ENCODE measurements around the gene FRG2B. TPM values are rescaled to one million over a fixed set of nuclear protein-coding genes. Genes with fewer than 3 reads are reported as not detected.
"Not testable (repeated sequence)": the region's sequence is repeated elsewhere in the genome, so short reads cannot be mapped to it uniquely, and the experiment has no call there.

Gene FRG2B
- polyA plus RNA-seq (2013, experiment 1 of 2; ENCODE audit: insufficient read length), result not detected
- not detected for polyA plus RNA-seq (2013, experiment 2 of 2; ENCODE audit: insufficient read length)

DNA sequence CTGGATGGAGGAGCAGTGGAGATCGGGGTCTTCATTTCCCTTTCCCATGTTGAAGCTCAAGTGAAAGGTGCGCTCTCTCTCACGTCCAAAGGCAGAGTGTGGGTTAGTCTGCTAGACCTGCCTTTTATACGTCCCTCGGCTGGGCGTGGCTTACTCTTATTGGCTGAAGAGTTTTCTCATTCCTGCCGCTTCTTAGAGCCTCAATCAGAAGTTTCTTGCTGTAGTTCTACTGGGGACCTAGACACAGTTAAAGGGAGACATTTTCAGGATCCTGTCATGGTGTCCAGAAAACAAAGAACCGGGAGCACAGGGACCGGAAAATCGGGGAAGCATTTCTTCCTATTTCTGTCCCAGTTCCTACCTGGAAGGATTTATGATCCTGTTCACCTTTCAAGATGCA, at the start of gene FRG2B:
Gene FRG2B, minus strand, starts transcription at position 101 of the 400 bp plus-strand sequence. Its CDS starts 53 bp downstream, at position 48.
- not testable (repeated sequence) for DNase-seq

DNA sequence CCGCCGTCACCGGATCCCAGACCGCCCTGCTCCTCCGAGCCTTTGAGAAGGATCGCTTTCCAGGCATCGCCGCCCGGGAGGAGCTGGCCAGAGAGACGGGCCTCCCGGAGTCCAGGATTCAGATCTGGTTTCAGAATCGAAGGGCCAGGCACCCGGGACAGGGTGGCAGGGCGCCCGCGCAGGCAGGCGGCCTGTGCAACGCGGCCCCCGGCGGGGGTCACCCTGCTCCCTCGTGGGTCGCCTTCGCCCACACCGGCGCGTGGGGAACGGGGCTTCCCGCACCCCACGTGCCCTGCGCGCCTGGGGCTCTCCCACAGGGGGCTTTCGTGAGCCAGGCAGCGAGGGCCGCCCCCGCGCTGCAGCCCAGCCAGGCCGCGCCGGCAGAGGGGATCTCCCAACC, 40.9 kb upstream of the FRG2B start:
- not testable (repeated sequence) for DNase-seq

DNA sequence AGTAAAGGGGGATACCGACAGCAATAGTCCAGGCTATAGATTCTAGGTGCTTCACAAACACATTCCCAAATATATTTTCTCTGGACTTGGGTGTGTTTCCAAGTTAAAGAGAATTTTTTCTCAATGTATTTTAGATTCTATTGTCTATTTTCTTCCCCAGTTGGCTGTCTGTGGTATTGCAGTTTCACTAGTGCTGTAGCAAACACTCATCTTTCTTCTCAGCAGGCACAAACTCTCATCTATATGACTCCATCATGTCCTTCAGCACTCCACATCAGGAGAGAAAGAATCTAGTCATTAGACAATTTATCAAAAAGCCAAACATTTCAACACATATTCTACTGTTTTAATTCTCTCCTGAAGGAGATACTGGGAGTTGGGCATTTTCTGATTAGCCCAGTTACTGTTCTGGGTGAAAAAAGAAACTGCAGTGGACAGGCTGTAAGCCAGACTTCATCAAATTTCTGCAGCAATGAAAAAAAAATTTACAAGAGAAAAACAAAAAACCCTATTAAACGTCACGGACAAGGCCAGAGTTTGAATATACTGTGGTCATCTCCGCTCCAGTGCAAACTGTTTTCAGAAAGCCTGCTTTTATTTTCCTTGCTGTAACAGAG, 37.1 kb upstream of the FRG2B start:
- not testable (repeated sequence) for DNase-seq

DNA sequence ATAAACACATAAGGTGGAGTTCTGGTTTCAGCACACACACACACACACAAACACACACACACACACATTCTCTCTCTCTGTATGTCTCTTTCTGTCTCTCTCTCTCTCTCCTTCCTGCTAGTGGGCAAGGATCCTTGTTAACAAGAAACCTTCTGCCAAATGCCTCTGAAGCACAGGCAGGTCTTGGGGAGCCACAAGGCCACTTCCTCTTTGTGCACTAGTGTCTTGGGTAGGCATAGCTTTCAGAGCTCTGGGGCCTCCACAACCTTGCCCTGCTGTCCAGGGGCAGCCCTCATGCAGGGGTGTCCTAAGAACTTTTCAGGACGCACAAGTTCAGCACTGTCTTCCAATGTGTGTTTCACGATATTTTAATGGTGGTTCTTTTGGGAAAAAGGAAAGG, 34.5 kb upstream of the FRG2B start:
- not testable (repeated sequence) for DNase-seq

DNA sequence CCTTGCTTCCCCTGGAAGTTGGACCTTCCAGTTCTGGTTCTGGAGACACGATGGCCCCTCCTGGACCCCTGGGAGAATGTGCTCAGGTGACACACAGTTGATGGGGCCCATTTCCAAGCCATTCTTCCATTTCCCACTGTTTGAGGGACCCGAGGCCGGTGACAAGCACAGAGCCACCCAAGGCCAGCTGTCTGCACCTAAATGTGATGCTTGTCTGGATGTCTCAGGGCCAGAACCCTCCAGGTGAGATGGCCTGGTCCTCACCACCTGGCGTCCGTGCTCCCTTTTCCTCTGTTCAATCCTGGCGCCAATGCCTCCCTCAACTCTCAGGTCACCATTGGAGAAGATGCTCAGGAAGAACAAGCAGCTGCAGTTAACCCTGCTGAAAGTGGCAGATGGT, 33.9 kb upstream of the FRG2B start:
- DNase-seq, result not testable (repeated sequence)

DNA sequence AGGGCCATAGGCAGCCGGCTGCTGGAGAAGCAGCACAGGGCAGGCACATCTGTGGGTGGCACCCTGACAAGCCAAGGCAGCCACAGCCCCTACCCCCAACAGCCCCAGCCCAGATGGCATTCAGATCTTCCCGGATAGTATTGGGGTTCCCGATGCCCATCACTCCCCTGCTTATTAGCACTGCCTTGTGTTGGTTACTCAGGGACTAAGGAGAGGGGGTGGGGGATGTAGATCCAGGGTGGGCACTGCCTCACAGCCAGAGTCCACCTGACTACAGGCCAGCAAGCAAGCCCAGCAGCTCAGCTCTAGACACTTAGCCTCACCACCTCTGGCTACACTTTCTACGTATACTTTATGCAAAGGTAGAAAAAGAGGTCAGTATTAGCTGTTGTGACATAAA, 30.7 kb upstream of the FRG2B start:
- DNase-seq, result not testable (repeated sequence)

DNA sequence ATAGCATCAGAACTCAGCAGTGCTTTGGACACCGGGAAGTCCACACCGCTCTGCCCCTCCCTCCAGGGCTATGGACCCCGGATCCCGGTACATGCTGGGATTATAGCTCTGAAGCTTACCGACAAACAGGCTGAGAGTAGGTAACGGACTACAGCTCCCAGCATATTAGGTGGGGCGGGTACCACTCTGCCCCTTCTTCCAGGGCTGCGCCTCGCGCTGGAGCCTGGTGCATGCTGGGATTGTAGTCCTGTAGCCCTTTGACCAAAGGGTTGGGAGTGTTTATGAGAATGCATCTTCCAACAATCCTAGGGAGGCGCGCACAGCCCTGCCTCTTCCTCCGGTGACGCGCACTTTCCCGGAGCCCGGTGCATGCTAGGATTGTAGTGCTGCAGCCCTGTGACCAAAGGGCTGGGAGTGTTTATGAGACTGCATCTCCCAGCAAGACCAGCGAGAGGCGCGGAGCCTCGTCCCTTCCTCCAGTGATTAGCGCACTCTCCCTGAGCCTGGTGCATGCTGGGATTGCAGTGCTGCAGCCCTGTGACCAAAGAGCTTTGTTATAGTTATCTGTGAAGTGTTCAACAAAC, 22.4 kb upstream of the FRG2B start:
- not testable (repeated sequence) for DNase-seq

DNA sequence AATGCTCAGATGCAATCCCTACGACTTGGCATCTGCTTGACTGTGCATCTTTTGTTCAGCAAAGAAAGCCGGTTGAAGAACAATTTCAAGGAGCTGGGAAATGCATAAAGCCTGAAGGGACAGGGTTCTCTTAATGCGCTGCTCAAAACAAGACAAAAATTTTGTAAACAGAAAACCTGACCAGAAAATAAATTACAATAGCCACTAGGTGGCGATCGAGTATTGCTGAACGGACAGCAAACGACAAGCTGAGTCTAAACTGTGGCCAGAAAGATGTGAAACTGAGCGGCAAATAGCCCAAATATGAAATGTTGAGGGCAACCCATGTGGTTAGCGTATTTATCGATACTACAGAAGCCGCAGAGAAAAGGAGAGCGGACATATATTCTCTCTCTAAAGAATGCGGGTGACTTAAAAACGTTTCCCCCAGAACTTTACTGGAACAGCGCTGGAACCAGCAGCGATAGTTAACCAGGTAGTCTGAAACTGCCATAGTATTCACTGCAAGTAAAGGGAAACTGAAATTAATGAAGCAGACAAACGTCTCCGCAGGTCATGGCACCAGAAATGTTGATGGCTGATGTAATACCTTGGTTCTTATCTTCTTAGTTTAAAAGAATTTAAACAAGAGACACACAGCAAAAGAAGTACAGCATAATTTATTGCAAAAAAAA, 20.6 kb upstream of the FRG2B start:
- DNase-seq, result not testable (repeated sequence)

DNA sequence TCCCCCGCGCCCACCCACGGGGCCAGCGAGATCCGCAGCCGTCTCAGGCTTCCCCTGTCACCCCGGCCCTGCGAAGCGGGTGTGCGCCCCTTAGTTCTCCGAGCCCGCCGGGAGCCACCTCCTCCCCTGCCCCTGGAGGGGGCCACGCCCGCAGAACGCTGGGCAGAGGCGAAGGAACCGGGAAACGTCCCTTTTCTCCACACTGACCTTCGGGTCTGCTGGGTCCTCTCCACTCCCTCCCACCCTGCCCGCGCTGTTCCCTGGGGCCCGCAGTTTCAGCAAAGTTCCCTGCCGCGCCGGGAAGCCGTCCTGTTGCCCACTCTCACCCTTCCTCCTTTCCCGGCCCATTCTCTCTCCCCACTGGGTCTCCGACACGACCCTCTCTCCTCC, 11.2 kb upstream of the FRG2B start:
- DNase-seq, result not testable (repeated sequence)

DNA sequence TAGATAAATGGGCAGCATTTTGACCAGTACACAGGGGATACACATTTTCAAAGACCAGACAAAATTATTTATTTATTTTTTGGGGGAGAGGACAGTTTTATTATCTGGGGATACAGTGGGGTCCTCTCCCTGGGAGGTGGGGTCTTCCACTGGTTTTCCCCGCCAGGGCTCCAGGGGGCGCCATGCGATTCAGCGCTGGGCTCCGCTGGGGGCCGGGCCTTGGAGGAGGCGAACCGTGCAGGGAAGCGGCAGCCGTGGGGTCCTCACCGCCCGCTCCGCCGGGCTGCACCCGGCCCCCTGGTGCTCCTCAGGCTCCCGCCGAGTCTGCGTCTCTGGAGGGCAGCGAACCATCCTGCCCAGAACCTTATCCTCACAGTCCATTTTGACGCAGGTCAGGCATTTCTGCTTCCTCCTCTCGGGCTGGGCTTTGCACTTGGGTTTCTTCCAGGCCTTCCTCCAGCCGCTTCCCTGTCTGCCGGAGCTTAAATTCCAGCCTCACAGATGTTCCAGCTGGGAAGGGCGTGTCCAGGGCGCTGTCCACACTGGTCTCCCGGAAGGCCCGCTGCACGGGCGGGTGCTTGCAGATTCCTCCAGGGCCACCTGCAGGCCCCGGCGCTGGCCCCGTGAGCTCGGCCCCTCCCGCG, 10.7 kb upstream of the FRG2B start:
- DNase-seq, result not testable (repeated sequence)

DNA sequence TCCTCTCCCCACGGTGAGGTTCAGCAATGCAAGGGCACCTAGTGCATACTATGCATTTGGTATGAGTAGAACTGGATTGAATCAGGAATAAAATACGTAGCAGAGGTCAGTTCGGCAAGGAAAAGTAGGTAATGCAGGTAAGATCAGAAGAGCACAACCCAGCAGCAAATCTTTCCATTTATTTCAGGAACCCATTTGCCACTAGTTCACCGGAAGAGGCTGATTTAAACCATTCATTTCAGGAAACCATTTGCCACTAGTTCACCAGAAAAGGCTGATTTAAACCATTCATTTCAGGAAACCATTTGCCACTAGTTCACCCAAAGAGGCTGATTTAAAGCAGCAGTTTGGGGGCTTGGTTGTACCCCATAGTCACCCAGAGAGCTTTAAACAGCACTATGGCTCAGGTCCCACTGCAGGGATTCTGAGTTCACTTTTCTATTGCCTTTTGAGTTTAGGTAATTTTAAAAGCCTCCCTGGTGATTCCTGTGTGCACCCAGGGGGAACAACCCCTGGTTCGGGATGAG, 4.2 kb upstream of the FRG2B start:
- DNase-seq, result not testable (repeated sequence)

DNA sequence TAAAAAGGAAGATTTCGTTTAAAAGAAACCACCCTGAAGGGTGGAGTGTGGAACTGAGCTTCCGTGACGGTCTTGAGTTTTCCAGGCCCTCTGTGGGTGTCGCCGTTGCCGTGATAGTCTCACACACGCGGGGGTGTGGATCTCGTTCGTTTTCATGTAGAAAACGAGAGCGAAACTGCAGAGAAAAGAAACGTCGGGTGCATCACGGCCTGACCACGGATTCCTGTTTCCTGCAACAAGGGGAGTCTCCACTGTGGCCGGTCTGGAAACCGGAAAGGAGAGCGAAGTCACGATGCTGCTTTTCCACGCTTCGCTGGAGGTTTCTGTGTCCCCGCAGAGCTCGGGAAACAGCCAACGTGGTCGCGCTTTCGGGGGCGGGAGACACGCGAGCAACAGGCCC, 4.1 kb downstream of the FRG2B start:
- DNase-seq, result not testable (repeated sequence)

DNA sequence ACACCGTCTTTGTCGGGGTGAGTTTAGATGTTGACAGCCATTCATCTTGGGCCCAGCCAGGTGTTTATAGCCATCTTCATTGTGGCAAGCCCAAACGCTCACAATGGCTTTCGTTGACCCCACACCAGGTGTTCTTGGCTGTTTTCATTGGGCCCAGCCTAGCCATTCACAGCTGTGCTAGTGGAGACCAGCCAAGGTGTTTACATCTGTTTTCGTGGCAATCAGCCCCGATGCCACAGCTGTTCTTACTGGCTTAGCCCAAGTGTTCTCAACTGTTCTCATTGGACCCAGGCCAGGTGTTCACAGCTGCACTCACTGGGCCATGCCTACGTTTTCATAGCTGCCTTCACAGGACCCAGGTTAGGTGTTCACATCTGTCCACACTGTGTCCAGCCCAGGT, 7.7 kb downstream of the FRG2B start:
- DNase-seq, result no peak

DNA sequence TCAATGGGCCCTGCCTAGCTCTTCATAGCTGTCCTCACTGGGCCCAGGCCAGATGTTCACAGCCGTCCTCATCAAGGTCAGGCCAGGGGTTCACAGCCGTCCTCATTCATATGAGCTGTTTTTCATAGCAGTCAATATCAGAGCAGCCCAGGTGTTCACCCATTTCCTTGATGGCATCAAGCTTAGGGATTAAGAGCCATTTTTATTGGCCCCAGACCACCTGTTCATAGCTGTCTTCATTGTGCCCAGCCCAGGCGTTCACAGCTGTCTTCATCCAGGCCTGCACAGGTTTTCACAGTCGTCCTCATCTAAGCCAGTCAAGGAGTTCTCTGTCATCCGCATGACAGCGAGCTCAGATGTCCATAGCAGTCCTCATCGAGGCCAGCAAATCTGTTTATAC, 9.4 kb downstream of the FRG2B start:
- DNase-seq, result no peak

DNA sequence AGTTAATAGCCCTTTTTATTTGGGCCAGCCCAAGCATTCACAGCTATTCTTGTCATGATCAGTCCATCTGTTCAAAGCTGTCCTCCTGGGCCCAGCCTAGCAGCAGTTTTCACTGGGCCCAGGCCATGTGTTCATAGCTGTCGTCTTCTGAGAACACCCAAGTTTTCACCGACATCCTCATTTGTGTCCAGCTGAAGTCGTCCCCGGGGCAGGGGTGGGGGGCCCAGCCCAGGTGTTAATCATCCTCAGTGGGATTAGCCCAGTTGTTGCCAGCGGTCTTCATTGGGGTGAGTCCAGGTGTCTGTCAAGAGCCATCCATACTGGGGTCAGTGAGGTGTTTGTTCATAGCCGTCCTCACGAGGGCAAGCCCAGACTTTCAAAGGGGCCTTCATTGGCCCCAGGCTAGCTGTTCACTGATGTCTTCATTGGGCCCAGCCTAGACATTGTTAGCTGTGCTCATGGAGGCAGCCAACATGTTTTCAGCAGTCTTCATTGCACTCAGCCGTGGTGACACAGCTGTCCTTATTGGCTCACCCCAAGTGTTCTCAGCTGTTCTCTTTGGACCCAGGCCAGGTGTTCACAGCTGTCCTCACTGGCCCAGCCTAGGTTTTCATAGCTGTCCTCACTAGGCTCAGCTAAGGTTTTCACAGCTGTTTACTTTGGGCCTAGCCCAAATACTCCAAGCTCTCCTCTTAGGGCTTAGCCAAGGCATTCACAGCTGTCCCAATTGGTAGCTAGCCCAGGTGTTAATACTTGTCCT, 10.0 kb downstream of the FRG2B start:
- no peak for DNase-seq

DNA sequence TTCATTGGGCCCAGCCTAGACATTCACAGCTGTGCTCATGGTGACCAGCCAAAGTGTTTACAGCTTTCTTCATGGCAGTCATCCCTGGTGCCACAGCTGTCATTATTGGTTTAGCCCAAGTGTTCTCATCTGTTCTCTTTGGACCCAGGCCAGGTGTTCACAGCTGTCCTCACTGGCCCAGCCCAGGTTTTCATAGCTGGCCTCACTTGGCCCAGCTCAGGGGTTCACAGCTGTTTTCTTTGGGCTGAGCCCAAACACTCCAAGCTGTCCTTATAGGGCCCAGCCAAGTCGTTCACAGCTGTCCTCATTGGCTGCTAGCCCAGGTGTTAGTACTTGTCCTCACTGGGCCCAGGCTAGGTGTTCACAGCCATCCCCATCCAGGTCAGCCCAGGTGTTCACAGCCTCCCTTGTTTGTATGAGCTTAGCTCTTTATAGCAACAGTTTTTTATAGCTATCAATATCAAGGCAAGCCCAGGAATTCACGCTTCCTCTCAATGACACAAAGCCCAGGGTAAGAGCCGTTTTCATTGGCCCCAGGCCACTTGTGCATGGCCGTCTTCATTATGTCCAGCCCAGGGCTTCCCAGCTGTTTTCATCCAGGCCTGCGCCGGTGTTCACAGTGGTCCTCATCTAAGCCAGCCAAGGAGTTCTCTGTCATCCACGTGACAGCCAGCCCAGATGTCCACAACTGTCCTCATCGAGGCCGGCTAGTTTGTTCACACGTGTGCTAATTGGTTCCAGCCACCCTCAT, 11.6 kb downstream of the FRG2B start:
- no peak for DNase-seq

DNA sequence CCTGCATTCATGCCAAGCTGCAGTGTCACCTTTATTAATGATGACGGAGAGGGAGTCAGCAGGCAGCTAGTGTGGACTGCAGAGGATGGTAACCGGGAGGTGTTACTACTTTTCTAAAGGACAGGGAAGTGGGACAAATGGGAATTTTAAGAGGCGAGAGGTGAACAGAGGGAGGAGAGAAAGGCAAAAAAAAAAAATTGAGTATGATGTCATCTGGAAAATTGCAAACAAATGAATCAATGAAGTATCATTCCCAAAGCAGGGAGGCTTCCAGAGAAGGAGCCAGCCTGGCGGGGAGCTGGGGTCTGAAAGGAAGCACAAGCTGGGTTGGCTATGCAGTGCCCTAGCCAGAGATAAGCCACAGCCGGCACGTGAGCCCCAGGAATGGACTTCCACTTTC, 12.9 kb downstream of the FRG2B start:
- DNase-seq, result no peak

DNA sequence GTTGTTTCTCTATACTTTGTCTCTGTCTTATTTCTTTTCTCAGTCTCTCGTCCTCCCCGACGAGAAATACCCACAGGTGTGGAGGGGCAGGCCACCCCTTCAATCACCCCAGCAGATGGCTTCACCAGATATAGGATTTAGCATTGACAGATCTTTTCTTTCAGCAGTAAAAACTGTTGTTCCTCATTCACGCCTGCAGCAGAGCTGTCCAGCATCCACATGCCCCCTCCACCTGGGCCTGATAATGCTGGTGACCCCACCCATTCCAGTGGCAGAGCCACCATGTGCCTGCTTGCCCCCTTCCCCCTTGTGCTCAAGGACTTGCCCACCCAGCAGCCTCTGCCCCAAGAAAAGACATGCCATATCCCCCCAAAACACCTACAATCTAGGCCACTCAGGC, 15.5 kb downstream of the FRG2B start:
- DNase-seq, result no peak

DNA sequence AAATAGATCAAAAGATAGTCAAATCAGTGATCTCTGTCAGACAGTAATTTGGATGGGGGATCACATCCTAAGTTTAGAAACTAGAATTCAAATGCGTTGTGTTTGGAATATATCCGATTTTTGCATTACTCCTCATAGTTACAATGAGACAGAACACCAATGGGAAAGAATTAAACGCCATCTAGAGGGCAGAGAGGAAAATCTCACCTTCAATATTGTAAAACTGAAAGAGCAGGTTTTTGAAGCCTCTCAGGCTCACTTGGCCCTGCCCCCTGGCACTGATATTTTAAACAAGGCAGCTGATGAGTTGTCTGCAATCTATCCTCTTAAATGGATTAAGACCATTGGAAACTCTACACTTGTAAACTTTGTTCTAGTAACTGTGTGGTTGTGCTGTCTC, 17.7 kb downstream of the FRG2B start:
- no peak for DNase-seq

DNA sequence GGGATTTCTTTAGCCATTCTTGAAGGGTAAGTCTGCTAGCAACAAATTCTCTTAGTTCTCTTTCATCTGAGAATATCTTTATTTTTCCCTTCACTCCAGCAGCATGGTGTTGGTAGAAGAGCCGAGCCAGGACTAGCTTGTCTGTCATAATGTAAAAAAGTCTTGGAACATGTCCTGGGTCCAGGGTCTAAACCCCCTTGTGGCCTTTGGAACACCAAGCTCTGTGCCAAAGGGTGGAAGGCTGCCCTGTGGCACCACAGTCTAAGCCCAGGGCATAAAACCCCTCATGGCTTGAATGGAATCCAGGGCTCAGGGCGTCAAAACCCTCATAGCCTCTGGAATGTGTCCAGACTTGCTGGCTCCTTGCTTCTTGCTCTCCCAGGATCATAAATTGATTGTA, 23.2 kb downstream of the FRG2B start:
- DNase-seq, result not testable (repeated sequence)

DNA sequence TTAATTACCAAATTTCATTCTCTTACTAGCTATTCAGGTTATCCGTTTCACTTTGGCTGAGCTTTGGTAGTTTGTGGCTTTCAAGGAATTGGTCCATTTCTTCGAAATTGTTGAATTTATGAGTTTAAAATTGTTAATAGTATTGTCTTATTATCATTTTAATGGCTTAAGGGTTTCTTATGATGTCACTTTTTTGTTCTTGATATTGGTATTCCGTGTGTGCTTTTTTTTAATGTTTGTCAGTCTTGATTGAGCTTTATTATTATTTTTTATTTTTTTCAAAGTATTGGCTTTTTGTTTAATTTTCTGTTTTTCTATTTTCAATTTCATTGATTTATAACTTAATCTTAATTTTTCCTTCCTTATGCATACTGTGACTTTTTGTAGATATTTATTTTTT, 25.9 kb downstream of the FRG2B start:
- no peak for DNase-seq

DNA sequence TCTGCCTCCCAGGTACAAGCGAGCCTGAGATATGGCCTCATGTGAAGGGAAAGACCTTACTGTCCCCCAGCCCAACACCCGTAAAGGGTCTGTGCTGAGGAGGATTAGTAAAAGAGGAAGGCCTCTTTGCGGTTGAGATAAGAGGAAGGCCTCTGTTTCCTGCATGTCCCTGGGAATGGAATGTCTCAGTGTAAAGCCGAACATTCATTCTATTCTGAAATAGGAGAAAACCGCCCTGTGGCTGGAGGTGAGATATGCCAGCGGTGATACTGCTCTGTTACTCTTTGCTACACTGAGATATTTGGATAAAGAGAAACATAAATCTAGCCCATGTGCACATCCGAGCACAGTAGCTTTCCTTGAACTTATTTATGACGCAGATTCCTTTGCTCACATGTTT, 26.7 kb downstream of the FRG2B start:
- not testable (repeated sequence) for DNase-seq
